GM19239 (cell line): Measurements from ENCODE around the gene MYOM3.

Source experiments
- DNase-seq: peaks from one replicate; pipeline ENCODE4 v3.0.0; 2011; ENCODE audit warnings: low spot score; ENCODE audit not compliant: insufficient read length
- FAIRE-seq: peaks from 2 replicates; lab custom pipeline; 2011; peaks lifted over from hg19 to GRCh38; lab: Jason Lieb, UNC

MYOM3 gene

DNA sequence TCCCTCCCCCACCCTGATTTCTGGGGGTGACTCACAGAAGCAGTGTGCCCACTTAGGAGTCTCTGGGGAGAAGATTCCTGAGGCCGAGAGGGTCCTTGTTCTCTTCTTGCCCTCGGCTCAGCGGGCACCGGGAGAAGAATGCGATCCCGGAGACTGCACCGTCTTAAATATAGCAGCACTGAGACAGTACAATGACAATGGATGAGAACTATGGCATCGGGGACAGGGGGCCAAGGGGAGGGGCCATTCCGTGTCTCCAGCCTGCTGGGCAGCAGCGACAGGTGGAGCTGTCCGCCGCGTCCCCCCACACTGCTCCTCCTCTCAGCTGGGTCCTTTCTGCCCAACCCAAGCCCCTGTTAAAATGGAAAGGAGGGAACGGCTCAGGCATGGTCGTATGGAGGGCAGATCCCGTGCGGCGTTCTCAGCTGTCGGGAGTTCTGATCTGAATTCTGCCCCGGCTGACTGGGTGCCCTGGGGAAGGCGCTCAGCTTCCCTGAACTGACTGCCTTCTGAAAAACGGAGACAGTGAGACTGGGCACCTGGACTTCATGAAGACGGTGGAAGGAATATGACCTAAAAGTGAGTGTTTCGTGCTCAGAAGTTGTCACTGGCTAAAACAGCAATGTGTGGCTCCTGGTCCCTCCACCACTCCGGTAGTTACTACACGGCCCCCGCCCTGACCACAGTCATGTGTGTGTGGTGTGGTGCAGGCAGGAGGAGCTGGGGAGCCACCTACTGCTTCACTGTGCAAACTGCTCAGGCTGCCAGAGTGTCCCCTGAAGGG is at the start of gene MYOM3:
TSS of gene MYOM3 (minus strand) at position 140 of the 784 bp plus-strand sequence. CDS start 3,499 bp downstream, outside the sequence.
- DNase-seq: peak; percentile 34

DNA sequence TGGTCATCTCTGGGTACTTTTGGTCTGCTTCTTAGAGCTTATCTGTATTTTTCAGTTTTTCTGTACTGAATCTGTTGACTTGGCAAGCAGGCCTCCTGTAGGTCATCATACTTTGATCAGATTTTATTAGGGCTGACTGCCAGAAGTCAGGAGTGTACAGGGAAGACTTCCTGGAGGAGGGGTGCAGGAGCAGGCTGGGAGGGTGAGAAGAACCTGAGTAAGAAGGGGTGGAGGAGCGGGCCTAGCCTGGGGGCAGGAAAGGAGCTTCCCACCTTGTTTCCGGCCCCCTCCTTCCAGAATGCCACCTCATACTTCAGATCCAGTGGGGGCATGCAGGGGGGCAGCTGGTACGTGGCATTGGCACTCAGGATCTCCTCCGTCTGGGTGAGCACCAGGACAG is 49.3 kb upstream of the MYOM3 start:
- no peak for DNase-seq
- no peak for FAIRE-seq

More for the DNA sequence above, at the start of gene MYOM3:
- no peak for FAIRE-seq

- FAIRE-seq: no peak
- DNase-seq: no peak
Observed at GRCh38 chr1:24159366-24159765, 47.4 kb upstream of the MYOM3 start.

GRCh38 chr1:24157918-24158481 is 46.1 kb upstream of the MYOM3 start:
- no peak for DNase-seq
- FAIRE-seq: no peak

DNA sequence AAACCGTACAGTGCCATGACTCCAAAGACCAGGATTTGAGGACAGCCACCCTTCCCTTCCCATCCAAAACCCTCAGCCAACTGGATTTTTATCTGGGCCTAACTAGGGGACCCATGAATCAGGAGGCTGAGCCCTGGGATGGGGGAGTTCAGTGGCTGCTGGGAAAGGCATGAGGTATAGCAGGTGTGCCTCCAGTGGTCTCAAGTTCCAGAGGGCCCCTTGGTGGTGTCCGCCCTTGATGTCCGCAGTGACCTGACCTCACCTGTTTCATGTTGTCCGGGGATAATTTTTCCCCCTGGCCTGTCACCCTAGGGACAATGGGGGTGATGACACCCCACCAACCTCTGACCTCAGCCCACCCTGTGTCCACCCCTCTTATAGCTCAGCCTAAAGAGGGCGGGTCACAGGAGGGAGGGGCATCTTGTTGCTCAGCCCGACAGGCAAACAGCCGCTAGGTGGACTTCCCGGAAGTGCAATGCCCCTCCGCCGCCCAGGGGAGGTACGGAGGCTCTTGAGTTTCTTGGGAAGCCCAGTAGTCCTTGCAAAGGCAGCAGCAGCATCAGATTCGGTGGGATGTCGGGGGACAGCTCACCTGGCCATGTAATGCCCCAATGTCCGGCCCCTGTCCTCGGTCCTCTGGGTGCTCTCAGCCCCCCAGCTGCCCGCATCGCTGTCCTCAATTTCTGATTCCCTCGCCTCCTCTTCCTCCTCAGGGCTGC is 44.8 kb upstream of the MYOM3 start:
- no peak for FAIRE-seq
- DNase-seq: no peak

DNA sequence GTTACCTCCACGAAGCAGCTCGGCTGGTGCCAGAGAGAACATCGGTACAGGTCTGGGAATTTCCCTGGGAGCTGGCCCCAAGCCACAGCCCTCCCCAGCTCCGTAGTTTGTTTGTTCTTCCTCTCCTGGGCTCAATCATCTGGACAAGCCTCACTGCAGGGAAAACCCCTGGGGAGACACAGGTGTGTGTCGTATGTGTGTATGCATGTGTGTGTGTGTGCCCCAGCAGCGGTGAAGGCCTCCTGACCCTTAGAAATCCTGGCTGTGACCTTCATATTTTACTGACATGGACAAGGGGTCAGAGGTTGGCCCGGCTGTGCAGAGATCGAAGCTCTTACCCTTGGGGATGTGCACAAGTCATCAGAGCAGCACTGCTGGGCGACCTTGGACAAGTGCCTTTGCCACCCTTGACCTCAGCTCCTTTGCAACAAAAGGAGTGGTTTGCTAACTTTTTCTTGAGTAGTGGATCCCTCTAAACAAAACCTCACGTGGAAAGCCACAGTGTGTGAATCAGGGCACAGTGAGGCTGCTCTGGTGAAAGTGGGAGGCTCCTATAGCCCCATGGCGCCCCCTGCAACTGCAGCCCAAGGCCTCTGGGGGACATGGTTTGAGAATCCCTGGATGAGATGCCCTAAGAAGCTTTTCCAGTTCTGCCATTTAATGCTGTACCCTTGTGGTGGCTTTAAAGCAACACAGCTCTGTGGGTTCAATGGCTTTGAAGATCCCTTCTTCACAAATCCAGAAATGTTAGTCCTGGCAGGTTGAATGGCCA is 43.3 kb upstream of the MYOM3 start:
- no peak for DNase-seq

GRCh38 chr1:24154215-24154614 is 42.3 kb upstream of the MYOM3 start:
- no peak for FAIRE-seq
- DNase-seq: no peak

More for the DNA sequence above, 43.3 kb upstream of the MYOM3 start:
- FAIRE-seq: peak; percentile 23

DNA sequence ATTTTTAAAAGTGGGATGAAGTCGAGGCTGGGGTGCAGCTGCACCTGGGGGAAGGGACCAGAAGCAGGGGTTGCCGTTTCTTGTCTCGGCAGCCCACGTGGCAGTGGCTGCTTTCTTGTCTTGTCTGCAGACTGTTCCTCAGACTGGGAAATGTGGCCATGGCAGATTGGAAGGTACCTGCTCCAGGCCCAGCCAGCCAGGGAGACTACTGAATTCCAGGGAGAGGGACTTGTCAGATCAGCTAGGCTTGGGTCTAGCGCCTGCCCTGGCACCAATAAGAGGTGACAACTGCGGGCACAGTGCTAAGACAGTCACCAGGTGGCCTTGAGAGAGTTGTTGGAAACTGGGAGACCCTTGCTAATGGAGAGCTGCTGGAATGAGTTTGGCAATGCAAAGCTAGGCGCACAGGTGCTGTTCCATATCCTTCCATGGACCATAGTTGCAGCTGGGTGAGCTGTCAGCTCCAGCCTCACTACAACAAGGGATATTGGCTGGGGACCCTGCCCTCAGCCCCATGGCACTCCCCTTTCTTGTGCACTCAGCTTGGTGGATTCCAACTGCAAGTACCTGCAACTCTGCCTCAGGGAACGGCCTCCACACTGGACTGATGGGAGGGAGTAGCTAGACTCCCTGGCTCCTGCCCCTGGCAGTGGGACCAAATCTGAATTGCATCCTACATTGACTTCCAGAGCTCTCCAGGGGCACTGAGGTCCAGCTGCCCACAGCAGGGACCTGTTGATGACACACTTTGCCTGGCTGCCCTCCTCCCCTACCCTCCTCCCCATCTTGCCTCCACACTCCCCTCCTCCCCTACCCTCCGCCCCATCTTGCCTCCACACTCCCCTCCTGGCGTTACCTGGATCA is 40.9 kb upstream of the MYOM3 start:
- FAIRE-seq (no peak), DNase-seq (no peak)

- peak; percentile 61 for FAIRE-seq
- no peak for DNase-seq
Observed at GRCh38 chr1:24151175-24151533, 39.2 kb upstream of the MYOM3 start.

DNA sequence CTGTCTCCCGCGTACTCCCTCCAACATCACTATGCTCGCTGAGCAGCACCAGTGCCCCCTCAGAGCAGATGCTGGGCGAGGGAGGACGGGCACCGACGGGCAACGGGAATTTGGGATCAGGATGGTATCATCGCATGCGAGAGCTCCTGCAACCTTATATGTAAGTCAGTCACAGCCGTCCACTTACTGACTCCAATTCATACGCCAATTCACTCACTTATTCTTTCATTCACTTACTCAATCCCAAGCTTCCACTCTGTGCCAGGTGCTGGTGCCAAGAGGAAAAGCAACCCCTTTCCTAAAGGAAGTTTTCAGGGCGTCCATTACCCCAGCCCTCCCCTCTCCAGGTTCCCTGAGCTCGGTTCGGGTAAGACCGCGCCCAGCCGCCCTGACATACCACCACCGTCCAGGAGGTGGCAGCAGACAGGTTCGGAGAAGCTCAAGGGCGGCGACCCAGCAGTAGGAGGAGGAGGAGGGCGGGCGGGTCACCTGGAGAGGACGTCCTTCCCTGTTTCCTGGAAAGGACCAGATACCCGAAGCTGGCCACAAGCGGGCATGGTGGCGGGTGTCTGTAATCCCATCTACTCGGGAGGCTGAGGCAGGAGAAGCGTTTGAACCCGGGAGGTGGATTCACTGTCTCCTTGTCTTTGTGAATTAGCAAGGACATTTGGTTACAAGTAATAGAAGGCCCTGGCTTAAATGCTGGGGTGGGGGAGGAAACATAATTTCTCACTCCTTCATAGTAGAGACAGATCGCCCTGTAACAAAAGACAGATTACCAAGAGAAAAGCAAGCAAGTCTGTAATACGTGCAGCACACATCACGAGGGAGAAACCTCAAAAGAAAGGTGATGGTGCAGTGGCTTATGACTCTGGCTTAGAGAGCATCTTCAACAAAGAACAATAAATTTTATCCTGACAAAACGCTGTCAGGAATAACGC is 38.6 kb upstream of the MYOM3 start:
- FAIRE-seq: peak; percentile 97
- peak; percentile 77 for DNase-seq

- FAIRE-seq (peak; percentile 28), DNase-seq (no peak)
Observed at GRCh38 chr1:24149866-24150233, 37.9 kb upstream of the MYOM3 start.

DNA sequence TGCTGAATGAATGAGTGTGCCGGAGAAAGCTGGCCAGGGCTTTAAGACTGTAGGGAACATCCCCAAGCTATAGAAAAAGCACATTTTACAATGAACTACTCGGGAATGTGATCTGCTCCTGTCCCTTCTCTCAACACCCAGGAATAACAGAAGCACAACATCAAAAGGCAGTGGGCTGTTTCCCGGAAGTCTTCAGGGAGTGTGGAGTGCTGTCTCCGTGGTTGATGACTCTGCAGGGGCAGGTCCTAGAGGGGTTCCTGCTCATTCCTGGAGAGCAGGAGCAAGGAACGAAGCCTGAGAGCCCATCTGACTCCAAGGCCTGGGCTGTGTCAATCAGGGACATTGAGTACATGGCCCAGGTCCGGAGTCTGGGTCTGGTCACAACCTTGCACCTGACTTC is 35.9 kb upstream of the MYOM3 start:
- no peak for DNase-seq
- FAIRE-seq: no peak

GRCh38 chr1:24147194-24147593 is 35.3 kb upstream of the MYOM3 start:
- FAIRE-seq: no peak

GRCh38 chr1:24142546-24143534 is 30.9 kb upstream of the MYOM3 start, which contains the start of gene IL22RA1:
Gene IL22RA1, minus strand, starts transcription at chr1:24143140. Its CDS starts 58 bp downstream, at chr1:24143082.
- DNase-seq: no peak
- FAIRE-seq: no peak

More at GRCh38 chr1:24147194-24147593, 35.3 kb upstream of the MYOM3 start:
- no peak for DNase-seq

DNA sequence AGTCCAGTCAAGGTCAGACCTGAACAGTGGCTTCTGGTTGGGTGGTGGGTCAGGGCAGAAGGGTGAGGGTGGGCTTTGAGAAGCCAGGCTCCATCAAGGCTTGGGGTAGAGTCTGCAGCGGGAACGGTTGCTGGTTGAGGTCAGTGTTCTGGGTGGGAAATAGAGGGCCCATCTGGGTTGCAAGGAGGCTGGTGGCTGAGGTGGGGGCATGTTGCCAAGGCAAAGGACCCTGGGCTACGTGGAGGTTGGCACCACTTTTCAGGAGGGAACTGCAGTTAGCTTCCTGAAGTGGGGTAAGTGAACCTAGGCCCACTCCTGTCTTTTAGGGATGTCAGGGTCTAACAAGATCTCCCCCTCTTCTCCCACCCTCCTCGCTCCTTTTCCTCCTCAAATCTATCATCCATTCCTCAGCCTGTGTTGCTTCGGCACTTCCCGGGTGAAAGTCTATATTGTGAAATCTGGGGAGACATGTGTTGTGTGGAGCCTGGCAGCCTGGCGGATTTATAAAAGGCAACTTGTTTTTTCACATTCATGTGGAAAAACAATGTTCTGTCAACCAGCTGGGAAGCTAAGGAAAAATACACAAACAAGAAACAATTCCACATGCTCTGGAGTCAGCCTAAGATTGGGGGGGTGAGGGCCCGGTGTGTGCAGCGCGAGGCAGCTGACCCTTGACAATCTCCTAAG is 29.5 kb upstream of the MYOM3 start:
- no peak for DNase-seq
- no peak for FAIRE-seq

GRCh38 chr1:24140741-24141181 is 28.8 kb upstream of the MYOM3 start:
- no peak for FAIRE-seq
- no peak for DNase-seq
